HCT116 (cell line): ENCODE data around the gene GDPD1.

ENCODE experiments used
- CTCF ChIP-seq, 3 experiments: fragments of 200-600 bp in 1 of 3; sonication (generic) in 1 of 3; IDR thresholded peaks in 2 of 3; conservative IDR thresholded peaks in 1 of 3; 2 replicates each; pipeline ENCODE4 v1.5.1; 2012 to 2017; ENCODE audit warnings: low read depth in 2 of 3, low read length in 2 of 3, antibody characterized with exemption in 1 of 3, borderline replicate concordance in 1 of 3, control low read depth in 1 of 3, mild to moderate bottlenecking in 1 of 3, mixed read lengths in 1 of 3, mixed run types in 1 of 3, moderate library complexity in 1 of 3; ENCODE audit not compliant: insufficient read depth in 1 of 3
- EZH2 ChIP-seq: fragments of 200-600 bp; sonication (generic); IDR thresholded peaks from 2 replicates; pipeline ENCODE4 v1.6.1; 2017; ENCODE audit warnings: antibody characterized with exemption, mixed run types
- EZH2phosphoT487 ChIP-seq: fragments of 200-600 bp; IDR thresholded peaks from 2 replicates; pipeline ENCODE4 v1.6.1; 2018; ENCODE audit warnings: antibody characterized with exemption, borderline replicate concordance
- JUND ChIP-seq: IDR thresholded peaks from 2 replicates; pipeline ENCODE4 v1.6.1; 2012
- MAX ChIP-seq: IDR thresholded peaks from 2 replicates; pipeline ENCODE4 v1.6.1; 2012
- POLR2A ChIP-seq: IDR thresholded peaks from 2 replicates; pipeline ENCODE4 v1.7.0; 2011; ENCODE audit warnings: borderline replicate concordance; ENCODE audit not compliant: insufficient read depth, insufficient read length; ENCODE audit errors: extremely low read depth
- SIN3A ChIP-seq: IDR thresholded peaks from 2 replicates; pipeline ENCODE4 v1.6.1; 2012; ENCODE audit warnings: low read depth
- TCF7L2 ChIP-seq: IDR thresholded peaks from 2 replicates; pipeline ENCODE4 v1.7.0; 2011; ENCODE audit warnings: borderline replicate concordance, inconsistent platforms; ENCODE audit not compliant: insufficient read depth, insufficient read length; ENCODE audit errors: extremely low read depth
- ZNF274 ChIP-seq: fragments of 200-500 bp; sonication (Bioruptor generic); IDR thresholded peaks from 2 replicates; pipeline ENCODE4 v1.6.1; 2014; ENCODE audit warnings: mild to moderate bottlenecking, low read depth, low read length, inconsistent platforms

DNA sequence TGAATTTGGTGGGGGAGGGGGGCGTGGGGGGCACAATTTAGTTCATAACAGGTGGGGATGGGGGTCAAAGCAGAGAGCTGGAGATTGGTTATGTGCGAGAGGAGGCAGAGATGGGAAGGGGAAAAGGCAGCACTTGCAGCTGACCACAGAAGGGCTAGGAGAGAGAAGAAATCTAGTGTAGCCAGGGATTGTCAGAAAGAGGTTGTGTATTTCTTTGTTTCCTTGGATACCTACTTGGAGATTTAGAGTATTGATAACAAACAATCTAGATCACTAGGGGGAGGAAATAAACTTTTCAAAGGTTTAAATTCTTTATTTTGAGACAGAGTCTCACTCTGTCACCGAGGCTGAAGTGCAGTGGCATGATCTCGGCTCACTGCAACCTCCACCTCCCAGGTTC is 64.0 kb downstream of the GDPD1 start:
- TF ChIP-seq CTCF (IDR thresholded peaks at IDR 0.05 in 2 of 3, conservative IDR thresholded peaks at IDR 0.05 in 1 of 3; ENCODE audit: borderline replicate concordance in 1 of 3, insufficient read depth in 1 of 3, low read depth in 2 of 3, low read length in 2 of 3) (no peak), POLR2A (no peak), EZH2phosphoT487 (no peak), SIN3A (no peak), JUND (no peak), MAX (no peak), TCF7L2 (no peak), EZH2 (no peak), ZNF274 (no peak)
